HEK293 (cell line): ENCODE results near the gene RPS6KA4.

ENCODE experiments used
- KLF10 ChIP-seq: fragments of 450-650 bp; IDR thresholded peaks from 2 replicates; pipeline ENCODE4 v1.5.1; 2018; ENCODE audit warnings: missing biosample characterization, mild to moderate bottlenecking, missing genetic modification characterization
- ZNF132 ChIP-seq: fragments of 450-650 bp; formaldehyde crosslinking; IDR thresholded peaks from 2 replicates; pipeline ENCODE4 v1.5.1; 2017; ENCODE audit warnings: missing biosample characterization, missing genetic modification characterization, borderline replicate concordance
- ZNF311 ChIP-seq: fragments of 450-650 bp; formaldehyde crosslinking; IDR thresholded peaks from 2 replicates; pipeline ENCODE4 v1.5.1; 2017; ENCODE audit warnings: missing biosample characterization, missing genetic modification characterization, borderline replicate concordance
- ZNF623 ChIP-seq: fragments of 450-650 bp; formaldehyde crosslinking; IDR thresholded peaks from 2 replicates; pipeline ENCODE4 v1.5.1; 2016; ENCODE audit warnings: missing biosample characterization, missing genetic modification characterization
- TF ChIP-seq, protein P1 (sequence below): fragments of 450-650 bp; formaldehyde crosslinking; IDR thresholded peaks from 2 replicates; pipeline ENCODE4 v1.5.1; 2016; ENCODE audit warnings: missing biosample characterization, missing genetic modification characterization
- TF ChIP-seq, protein P2 (sequence below): sonication (generic); formaldehyde crosslinking; IDR thresholded peaks from 2 replicates; pipeline ENCODE4 v1.8.1; 2022; ENCODE audit warnings: mild to moderate bottlenecking, moderate library complexity, missing genetic modification reagents
- TF ChIP-seq, protein P3 (sequence below): fragments of 450-650 bp; formaldehyde crosslinking; IDR thresholded peaks from 2 replicates; pipeline ENCODE4 v1.5.1; 2016; ENCODE audit warnings: missing biosample characterization, missing genetic modification characterization
- TF ChIP-seq, protein P4 (sequence below): fragments of 450-650 bp; formaldehyde crosslinking; IDR thresholded peaks from 2 replicates; pipeline ENCODE4 v1.5.1; 2016; ENCODE audit warnings: missing biosample characterization, missing genetic modification characterization, borderline replicate concordance

DNA sequence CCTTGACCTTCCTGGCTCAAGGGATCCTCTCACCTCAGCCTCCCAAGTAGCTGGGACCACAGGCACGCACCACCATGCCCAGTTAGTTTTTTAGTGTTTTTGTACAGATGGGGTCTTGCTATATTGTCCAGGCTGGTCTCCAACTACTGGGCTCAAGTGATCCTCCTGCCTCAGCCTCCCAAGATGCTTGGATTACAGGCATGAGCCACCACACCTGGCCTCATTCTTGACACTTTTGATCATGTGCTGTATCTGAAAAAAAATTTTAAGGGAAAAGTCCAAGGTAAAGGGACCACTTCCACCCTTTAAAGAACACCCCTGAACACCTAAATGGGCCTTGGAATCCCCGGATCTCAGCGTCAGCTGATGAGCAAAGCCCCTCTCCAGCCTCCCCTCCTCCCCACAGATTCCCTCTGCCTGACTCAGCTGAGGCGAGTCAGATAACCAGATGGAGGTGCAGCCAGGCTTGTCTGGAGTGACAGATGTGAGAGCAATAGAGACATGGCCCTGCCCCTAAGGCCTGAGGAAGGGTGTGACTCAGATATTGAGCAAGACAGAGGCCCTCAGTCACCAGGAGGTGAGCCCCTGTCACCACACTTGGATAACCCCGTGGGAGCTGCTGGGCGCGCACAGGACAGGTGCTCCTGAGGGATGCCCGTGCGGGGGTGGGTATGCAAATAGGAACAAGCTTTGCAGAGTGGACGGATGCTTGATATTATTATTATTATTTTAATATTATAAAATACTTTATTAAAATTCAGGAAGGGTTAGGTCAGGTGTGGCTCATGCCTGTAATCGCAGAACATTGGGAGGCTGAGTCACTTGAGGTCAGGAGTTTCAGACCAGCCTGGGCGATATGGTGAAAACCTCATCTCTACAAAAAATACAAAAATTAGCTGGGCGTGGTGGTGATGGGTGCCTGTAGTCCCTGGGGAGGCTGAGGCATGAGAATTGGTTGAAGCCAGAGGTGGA is 23.9 kb upstream of the RPS6KA4 start:
- TF ChIP-seq, protein P1, sequence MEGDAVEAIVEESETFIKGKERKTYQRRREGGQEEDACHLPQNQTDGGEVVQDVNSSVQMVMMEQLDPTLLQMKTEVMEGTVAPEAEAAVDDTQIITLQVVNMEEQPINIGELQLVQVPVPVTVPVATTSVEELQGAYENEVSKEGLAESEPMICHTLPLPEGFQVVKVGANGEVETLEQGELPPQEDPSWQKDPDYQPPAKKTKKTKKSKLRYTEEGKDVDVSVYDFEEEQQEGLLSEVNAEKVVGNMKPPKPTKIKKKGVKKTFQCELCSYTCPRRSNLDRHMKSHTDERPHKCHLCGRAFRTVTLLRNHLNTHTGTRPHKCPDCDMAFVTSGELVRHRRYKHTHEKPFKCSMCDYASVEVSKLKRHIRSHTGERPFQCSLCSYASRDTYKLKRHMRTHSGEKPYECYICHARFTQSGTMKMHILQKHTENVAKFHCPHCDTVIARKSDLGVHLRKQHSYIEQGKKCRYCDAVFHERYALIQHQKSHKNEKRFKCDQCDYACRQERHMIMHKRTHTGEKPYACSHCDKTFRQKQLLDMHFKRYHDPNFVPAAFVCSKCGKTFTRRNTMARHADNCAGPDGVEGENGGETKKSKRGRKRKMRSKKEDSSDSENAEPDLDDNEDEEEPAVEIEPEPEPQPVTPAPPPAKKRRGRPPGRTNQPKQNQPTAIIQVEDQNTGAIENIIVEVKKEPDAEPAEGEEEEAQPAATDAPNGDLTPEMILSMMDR: no peak
- no peak for TF ChIP-seq ZNF623 (tag by site-specific recombination)
- no peak for TF ChIP-seq ZNF311 (tag by site-specific recombination)
- TF ChIP-seq, protein P2, sequence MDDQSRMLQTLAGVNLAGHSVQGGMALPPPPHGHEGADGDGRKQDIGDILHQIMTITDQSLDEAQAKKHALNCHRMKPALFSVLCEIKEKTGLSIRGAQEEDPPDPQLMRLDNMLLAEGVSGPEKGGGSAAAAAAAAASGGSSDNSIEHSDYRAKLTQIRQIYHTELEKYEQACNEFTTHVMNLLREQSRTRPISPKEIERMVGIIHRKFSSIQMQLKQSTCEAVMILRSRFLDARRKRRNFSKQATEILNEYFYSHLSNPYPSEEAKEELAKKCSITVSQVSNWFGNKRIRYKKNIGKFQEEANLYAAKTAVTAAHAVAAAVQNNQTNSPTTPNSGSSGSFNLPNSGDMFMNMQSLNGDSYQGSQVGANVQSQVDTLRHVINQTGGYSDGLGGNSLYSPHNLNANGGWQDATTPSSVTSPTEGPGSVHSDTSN (CRISPR knock-in tag): no peak
- peak; percentile 87 for TF ChIP-seq KLF10 (tag by site-specific recombination)
- TF ChIP-seq ZNF132 (tag by site-specific recombination): no peak
- TF ChIP-seq, protein P3, sequence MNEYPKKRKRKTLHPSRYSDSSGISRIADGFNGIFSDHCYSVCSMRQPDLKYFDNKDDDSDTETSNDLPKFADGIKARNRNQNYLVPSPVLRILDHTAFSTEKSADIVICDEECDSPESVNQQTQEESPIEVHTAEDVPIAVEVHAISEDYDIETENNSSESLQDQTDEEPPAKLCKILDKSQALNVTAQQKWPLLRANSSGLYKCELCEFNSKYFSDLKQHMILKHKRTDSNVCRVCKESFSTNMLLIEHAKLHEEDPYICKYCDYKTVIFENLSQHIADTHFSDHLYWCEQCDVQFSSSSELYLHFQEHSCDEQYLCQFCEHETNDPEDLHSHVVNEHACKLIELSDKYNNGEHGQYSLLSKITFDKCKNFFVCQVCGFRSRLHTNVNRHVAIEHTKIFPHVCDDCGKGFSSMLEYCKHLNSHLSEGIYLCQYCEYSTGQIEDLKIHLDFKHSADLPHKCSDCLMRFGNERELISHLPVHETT (tag by site-specific recombination): no peak
- TF ChIP-seq, protein P4, sequence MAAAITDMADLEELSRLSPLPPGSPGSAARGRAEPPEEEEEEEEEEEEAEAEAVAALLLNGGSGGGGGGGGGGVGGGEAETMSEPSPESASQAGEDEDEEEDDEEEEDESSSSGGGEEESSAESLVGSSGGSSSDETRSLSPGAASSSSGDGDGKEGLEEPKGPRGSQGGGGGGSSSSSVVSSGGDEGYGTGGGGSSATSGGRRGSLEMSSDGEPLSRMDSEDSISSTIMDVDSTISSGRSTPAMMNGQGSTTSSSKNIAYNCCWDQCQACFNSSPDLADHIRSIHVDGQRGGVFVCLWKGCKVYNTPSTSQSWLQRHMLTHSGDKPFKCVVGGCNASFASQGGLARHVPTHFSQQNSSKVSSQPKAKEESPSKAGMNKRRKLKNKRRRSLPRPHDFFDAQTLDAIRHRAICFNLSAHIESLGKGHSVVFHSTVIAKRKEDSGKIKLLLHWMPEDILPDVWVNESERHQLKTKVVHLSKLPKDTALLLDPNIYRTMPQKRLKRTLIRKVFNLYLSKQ: no peak
